ENCODE results near the gene UNC80.

Gene UNC80

DNA sequence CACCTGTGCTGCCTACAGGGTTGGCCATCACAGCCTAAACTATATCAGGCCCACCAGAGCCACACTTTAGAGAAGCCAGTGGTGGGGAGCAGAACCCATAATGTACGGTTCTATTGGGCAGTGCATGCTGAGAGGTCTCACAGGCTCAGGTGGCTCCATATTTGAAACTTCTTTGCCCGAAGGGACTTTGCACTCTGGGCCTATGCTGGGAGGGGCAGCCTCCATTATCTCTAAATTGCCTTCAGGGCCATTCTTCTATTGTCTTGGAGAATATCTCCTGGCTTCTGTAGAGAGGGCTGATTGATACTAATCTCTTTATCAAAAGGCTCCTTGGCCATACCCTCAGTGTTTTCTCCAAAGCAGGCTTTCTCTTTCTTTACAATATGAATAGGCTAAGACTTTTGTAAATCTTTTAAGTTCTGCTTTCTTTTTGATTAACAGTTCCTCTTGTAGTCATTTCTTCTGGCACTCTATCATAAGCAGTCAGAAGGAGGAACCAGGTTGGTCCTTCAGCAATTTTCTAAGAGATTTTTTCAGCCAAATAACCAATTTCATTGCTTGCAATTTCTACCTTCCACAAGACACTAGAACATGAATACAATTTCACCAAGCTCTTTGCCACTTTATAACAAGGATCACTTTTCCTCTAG is 275.3 kb downstream of the UNC80 start:
- Histone ChIP-seq H3K36me3 (replicated peaks; ENCODE audit: insufficient read depth, low read length) (no peaks in the 10 kb centered on the region), H3K27ac (ENCODE audit: low read length) (no peak overlapping the region), H3K9me3 (replicated peaks; ENCODE audit: insufficient read depth, low read length) (no peaks in the 10 kb centered on the region), H3K27me3 (replicated peaks; ENCODE audit: insufficient read depth, low read length) (no peaks in the 10 kb centered on the region), H2AFZ (ENCODE audit: low read length) (no peak overlapping the region), H3K79me2 (ENCODE audit: low read length) (no peaks in the 10 kb centered on the region), H3K4me1 (ENCODE audit: low read length) (no peaks in the 10 kb centered on the region), H3K9ac (ENCODE audit: low read length) (no peak overlapping the region), H4K20me1 (ENCODE audit: insufficient read depth, low read length) (no peaks in the 10 kb centered on the region), H3F3A (ENCODE audit: insufficient read depth, low read length) (no peaks in the 10 kb centered on the region), H3K4me3 (ENCODE audit: low read length) (no peak overlapping the region), H3K9me2 (replicated peaks; ENCODE audit: insufficient read depth, low read length) (no peaks in the 10 kb centered on the region), H3K4me2 (ENCODE audit: low read depth, low read length) (no peak overlapping the region)
- DNase-seq: no peak
- TF ChIP-seq EZH2 (optimal IDR thresholded peaks at IDR 0.05; ENCODE audit: low read depth, low read length) (no peak), EZH2phosphoT487 (IDR thresholded peaks at IDR 0.05; ENCODE audit: low read length) (no peak)
- TF ChIP-seq, protein P1, sequence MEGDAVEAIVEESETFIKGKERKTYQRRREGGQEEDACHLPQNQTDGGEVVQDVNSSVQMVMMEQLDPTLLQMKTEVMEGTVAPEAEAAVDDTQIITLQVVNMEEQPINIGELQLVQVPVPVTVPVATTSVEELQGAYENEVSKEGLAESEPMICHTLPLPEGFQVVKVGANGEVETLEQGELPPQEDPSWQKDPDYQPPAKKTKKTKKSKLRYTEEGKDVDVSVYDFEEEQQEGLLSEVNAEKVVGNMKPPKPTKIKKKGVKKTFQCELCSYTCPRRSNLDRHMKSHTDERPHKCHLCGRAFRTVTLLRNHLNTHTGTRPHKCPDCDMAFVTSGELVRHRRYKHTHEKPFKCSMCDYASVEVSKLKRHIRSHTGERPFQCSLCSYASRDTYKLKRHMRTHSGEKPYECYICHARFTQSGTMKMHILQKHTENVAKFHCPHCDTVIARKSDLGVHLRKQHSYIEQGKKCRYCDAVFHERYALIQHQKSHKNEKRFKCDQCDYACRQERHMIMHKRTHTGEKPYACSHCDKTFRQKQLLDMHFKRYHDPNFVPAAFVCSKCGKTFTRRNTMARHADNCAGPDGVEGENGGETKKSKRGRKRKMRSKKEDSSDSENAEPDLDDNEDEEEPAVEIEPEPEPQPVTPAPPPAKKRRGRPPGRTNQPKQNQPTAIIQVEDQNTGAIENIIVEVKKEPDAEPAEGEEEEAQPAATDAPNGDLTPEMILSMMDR (IDR thresholded peaks at IDR 0.05; ENCODE audit: low read length): no peak

Measured in MM.1S (cell line).